Large intestine (tissue), 3 donors: Measurements from ENCODE around the gene UGP2. TPM values are rescaled to one million over a fixed set of nuclear protein-coding genes. Genes with fewer than 3 reads are reported as not detected.
A peak's percentile ranks its signal among the peaks of the same experiment; 100 is the strongest.
"Not testable (repeated sequence)": the region's sequence is repeated elsewhere in the genome, so short reads cannot be mapped to it uniquely, and the experiment has no call there.

ENCODE experiments used
- DNase-seq, 2 donors: peaks; one replicate each; pipeline versions ENCODE4 v3.0.0 to v3.0.0-alpha.2; 2013
- H3K27ac ChIP-seq: one replicate; pipeline ENCODE4 v1.5.1; 2013; ENCODE audit warnings: low read length
- H3K27me3 ChIP-seq: 2 replicates; pipeline ENCODE4 v1.6.1; 2013; ENCODE audit warnings: low read length; ENCODE audit not compliant: control insufficient read depth, insufficient read depth
- H3K36me3 ChIP-seq: 2 replicates; pipeline ENCODE4 v1.6.1; 2013; ENCODE audit warnings: low read length; ENCODE audit not compliant: control insufficient read depth, insufficient read depth
- H3K4me1 ChIP-seq: one replicate; pipeline ENCODE4 v1.6.1; 2013; ENCODE audit warnings: low read length; ENCODE audit not compliant: control insufficient read depth, insufficient read depth
- H3K4me3 ChIP-seq: one replicate; pipeline ENCODE4 v1.5.1; 2013; ENCODE audit warnings: low read length
- H3K9me3 ChIP-seq: one replicate; pipeline ENCODE4 v1.6.1; 2013; ENCODE audit warnings: mild to moderate bottlenecking, low read depth, low read length, moderate library complexity; ENCODE audit not compliant: control insufficient read depth
- WGBS: methylation state at CpG from one replicate; pipeline ENCODE4 v1.1.5; 2013; ENCODE audit warnings: low lambda C conversion rate; ENCODE audit not compliant: insufficient coverage; 5-methylcytosine and 5-hydroxymethylcytosine counted together
- polyA plus RNA-seq: library from polyadenylated mRNA; unstranded; fragments of 120-200 nt; gene quantifications from one replicate; pipeline ENCODE4 v1.2.1, GENCODE V29; 2013

UGP2 gene
- polyA plus RNA-seq, 1 donor = 116 TPM

DNA sequence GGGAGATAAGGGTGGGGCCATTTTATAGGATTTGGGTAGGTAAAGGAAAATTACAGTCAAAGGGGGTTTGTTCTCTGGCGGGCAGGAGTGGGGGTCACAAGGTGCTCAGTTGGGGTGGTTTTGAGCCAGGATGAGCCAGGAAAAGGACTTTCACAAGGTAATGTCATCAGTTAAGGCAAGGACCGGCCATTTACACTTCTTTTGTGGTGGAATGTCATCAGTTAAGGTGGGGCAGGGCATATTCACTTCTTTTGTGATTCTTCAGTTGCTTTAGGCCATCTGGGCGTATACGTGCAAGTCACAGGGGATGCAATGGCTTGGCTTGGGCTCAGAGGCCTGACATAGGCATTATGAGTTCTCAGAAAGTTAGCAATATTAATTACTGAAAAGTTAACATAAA is 5.9 kb downstream of the UGP2 start:
- H3K4me1 ChIP-seq = not testable (repeated sequence)
- WGBS = no CpG with 5 or more reads among the region's 4 CpGs

DNA sequence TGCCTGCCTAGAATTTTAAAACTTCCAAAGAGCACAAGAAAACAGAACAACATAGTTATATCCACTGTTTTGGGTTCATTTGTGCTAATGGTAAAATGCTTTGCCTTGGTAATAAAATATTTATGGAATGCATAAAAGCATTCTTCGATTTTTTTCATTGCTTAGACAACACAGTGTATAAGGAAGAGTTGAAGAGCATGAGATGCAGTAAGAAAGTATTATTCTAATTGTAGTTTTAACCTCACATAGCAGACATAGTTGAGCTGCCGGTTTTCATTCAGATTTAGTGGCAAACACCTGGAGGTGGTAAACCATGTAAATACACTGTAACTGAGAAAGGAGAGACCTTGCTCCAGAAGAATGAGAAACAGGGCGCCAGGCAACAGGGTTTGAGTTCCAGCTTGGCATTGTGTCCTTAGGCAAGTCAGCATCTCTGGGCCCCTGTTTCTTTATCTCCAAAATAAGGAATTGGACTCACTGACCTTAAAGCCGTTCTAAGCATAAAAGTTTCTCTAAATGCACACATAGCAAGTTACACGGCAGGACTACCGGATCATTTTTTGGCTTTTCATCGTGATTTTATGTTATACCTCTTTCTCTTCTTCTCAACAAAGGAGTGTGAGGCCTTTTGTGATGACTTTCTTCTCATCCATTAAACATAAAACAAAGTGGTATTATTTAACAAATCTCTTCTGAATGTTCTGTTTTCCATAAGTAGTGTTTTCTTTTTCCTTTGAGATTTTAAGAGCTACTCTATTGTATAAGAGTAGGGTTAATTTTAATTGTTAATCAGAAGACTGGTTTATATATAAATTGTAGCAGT is 7.9 kb downstream of the UGP2 start:
- Histone ChIP-seq H3K27me3 (no peaks in the 10 kb centered on the region), H3K4me1 (peaks cover 7% of the 10 kb centered on the region), H3K9me3 (no peaks in the 10 kb centered on the region), H3K4me3 (no peak overlapping the region), H3K36me3 (no peaks in the 10 kb centered on the region), H3K27ac (peak overlapping the region; percentile 41)
- no peak for DNase-seq
- 42% methylated on average over 6 of the region's 7 CpGs for WGBS

More for the DNA sequence above, 5.9 kb downstream of the UGP2 start:
- not testable (repeated sequence) for H3K36me3 ChIP-seq, H3K27me3 ChIP-seq, H3K9me3 ChIP-seq, H3K4me3 ChIP-seq, H3K27ac ChIP-seq, DNase-seq

DNA sequence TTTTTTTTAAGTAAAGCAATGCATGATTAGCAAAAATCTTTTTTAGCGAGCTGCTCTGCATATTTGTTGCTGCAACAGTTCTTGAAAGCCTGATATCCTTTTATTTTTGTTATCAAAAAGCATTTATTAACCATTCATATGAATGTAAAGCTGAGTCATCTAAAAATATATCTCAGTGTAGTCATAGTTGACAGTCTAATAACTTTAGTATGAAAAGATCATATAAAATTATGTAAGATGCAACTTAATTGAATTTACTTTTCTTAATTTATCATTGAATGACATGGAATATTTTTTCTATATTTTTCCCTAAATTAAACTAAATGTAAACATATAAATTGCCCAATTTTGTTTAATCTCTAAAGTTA is 8.5 kb downstream of the UGP2 start:
- DNase-seq = no peak
- Histone ChIP-seq H3K9me3 (no peaks in the 10 kb centered on the region), H3K4me1 (peaks cover 7% of the 10 kb centered on the region), H3K36me3 (no peaks in the 10 kb centered on the region), H3K27ac (peak overlapping the region; percentile 41), H3K27me3 (no peaks in the 10 kb centered on the region), H3K4me3 (no peak overlapping the region)
- WGBS = no CpG with 5 or more reads among the region's 1 CpG

DNA sequence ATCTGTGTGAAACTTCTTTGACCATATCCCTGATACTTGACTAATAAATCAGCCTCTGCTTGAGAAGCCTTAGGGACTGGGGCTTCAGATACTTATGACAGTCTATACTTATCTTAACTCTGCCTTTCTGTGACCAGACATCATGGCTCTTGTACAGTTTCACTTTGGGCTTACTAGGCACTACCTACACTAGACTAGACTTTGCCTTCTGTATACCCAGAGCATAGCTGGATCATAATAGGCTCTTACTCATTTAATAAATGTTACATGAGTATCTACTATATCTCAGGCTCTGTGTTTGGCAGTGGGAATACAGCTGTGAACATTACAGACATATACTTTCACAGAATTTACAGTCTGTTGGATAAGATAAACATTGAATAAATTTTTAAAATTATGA is 9.0 kb downstream of the UGP2 start:
- peak; percentile 45 to 70 for DNase-seq
- Histone ChIP-seq H3K27ac (peak overlapping the region; percentile 41), H3K4me1 (peaks cover 7% of the 10 kb centered on the region), H3K36me3 (peaks cover 3% of the 10 kb centered on the region), H3K9me3 (no peaks in the 10 kb centered on the region), H3K4me3 (no peak overlapping the region), H3K27me3 (no peaks in the 10 kb centered on the region)

DNA sequence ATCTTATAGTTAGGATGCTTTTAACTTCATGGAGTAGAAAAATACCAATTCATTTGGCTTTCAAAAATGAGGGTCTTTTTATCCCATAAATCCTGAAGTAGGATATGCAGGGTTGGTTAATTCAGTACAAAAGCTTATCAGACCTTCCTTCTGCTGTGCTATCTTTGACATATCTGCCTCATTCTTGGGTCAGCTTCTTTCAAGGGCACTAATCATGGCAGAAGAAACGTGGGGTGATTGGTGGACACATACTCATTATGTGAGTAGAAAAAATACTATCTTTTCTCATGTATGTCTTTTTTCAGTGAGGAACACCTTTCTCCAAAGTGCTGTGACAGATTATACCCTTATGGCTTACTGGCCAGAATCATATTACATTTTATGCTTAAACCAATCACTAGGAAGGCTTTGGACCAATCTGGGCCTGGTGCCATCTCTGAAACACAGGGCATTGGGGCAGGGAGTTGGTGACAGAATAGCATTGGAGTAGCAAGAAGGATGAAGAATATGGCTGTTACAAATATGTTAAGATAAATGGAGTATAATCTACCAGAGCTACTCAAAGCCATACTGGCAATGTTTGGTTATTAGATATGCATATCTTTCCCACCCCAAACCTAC is 10.1 kb downstream of the UGP2 start:
- no CpG with 5 or more reads among the region's 1 CpG for WGBS
- H3K9me3 ChIP-seq = no peaks in the 10 kb centered on the region
- H3K36me3 ChIP-seq = peaks cover 8% of the 10 kb centered on the region
- H3K4me1 ChIP-seq = peaks cover 7% of the 10 kb centered on the region
- no peak overlapping the region for H3K4me3 ChIP-seq
- H3K27ac ChIP-seq = no peak overlapping the region
- DNase-seq = no peak
- no peaks in the 10 kb centered on the region for H3K27me3 ChIP-seq

DNA sequence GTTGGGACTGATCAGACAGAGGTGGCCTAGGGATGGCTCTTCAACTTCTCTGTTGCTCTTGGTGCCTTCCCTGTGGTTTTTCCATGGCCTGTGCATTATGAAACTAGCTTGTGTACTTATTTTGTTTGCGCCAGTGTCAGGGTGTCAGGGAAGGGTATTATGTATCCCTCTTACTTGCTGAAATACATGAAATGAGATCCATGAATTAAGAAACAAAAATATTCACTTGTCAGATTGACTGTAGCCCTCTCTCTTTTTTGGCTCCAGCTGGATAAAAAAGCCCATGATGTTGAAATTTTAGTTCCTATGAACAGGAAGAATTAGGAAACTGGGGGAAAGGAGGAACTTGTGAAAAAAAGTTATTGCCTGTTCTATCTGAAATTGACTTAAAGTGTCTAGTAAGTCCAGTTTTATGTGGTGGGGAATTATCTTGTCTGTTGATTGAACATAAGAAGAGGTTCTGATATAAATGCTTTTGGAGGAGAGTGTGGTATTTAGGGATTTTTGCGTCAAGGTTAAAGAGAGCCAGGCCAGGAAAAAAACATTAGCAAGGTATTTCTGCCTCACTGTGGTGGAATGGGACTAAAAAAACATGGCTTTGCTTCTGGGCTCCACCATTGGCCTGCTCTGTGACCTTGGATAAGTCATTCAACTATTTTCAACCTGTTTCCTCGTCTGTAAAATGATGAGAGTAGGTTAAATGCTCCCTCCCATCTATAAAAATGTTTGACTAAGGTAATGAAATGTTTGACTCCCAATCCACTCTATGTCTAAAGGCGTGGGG is 12.0 kb downstream of the UGP2 start:
- 58% methylated on average over 2 of the region's 4 CpGs for WGBS
- H3K4me1 ChIP-seq = peaks cover 7% of the 10 kb centered on the region
- no peak overlapping the region for H3K4me3 ChIP-seq
- no peak overlapping the region for H3K27ac ChIP-seq
- DNase-seq = no peak
- no peaks in the 10 kb centered on the region for H3K27me3 ChIP-seq
- H3K36me3 ChIP-seq = peaks cover 22% of the 10 kb centered on the region
- no peaks in the 10 kb centered on the region for H3K9me3 ChIP-seq

DNA sequence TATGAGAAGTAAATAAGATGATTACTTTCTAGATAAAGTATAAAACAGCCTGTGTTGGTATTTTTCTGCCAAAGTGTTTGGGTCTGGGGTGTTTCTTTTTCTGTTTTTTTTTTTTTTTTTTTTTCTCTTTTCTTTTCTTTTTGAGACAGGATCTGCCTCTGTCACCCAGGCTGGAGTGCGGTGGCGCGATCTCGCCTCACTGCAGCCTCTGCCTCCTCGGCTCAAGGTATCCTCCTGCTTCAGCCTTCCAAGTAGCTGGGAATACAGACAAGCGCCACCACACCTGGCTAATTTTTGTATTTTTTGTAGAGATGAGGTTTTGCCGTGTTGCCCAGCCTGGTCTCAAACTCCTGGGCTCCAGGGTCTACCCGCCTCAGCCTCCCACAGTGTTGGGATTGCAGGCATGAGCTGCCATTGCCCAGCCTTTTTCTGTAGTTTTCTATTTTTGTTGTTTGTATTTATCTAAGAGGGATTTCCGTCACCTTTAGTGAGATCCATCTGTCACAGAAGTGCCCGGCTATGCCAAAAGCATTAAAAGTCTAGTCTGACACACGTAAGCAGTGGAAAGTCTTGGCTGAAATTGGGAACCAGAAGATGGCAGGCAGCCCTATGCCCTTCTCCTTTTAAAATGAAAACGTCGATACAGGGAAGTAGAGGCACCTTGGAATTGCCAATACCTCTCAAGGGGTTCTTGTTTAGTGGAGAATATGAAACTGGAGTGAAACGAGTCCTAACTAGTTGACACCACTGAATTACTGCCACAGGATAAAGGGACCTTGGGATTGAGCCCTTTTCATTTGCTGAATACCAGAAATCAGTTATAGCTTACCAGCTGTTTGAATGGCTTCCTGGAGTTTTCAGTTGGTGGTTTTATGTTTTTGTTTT is 14.0 kb downstream of the UGP2 start:
- no peaks in the 10 kb centered on the region for H3K4me1 ChIP-seq
- H3K4me3 ChIP-seq = no peak overlapping the region
- no peaks in the 10 kb centered on the region for H3K27me3 ChIP-seq
- no peak for DNase-seq
- no peak overlapping the region for H3K27ac ChIP-seq
- peaks cover 31% of the 10 kb centered on the region for H3K36me3 ChIP-seq
- WGBS = no CpG with 5 or more reads among the region's 14 CpGs
- no peaks in the 10 kb centered on the region for H3K9me3 ChIP-seq

DNA sequence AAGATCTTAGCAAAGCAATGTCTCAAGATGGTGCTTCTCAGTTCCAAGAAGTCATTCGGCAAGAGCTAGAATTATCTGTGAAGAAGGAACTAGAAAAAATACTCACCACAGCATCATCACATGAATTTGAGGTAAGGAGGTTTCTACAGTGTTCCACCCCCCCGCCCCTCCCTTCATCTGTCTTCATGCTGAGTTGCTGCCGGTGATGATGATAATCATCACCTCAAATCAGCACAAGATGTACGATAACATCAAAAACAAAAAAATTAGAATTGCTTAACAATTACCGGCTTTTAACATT is 14.6 kb downstream of the UGP2 start:
- Histone ChIP-seq H3K9me3 (no peaks in the 10 kb centered on the region), H3K27me3 (no peaks in the 10 kb centered on the region), H3K4me3 (no peak overlapping the region), H3K27ac (no peak overlapping the region), H3K4me1 (no peaks in the 10 kb centered on the region), H3K36me3 (peaks cover 31% of the 10 kb centered on the region)
- DNase-seq = no peak
- WGBS = 96% methylated on average over 4 of the region's 5 CpGs

DNA sequence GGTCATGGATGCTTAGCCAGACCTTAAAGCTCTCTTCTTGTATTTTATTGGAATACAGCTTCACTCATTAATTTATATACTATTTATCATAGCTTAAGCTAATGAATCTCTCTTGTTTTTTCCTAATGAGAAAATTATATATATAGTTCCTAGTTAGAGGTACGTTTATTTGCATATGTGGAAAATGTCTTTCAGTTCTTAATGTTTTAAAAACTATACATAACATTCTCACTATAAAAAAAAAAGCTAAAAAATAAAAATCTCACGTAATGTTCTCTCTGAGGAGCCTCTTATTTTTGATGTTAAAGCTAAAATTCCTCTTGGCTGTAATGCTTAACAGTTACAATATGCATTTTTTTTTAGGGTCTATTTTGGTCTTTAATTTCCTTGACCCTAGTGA is 16.6 kb downstream of the UGP2 start:
- WGBS = 77% methylated on average over 2 of the region's 2 CpGs
- no peak for DNase-seq

DNA sequence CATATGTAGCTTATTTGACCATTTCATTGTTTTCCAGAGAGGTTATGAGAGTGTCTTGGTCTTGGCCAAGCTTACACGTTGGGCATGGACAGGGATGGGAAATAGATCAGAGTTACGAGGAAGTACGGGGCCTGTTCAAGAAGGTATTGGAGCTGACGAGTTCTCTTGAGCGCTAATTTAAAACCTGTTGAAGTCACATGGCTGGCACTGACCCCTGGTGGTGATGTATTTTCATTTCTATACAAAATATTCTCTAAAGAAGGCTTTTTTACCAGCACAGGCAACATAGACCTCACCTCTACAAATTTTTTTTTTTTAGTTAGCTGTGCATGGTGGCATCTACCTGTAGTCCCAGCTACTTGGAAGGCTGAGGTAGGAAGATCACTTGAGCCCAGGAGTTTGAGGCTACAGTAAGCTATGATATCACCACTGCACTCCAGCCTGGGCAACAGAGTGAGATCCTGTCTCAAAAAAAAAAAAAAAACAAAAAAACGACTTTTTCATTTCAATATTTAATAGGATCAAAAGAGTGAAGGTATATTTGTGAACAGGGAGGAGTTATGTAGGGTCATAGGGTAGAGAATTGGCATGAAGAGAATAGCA is 19.6 kb downstream of the UGP2 start:
- Histone ChIP-seq H3K27me3 (no peaks in the 10 kb centered on the region), H3K27ac (no peak overlapping the region), H3K4me1 (peaks cover 9% of the 10 kb centered on the region), H3K36me3 (peaks cover 29% of the 10 kb centered on the region), H3K4me3 (no peak overlapping the region), H3K9me3 (no peaks in the 10 kb centered on the region)
- peak; percentile 37 to 53 for DNase-seq
- WGBS = 60% methylated on average over 1 of the region's 6 CpGs

More for the DNA sequence above, 16.6 kb downstream of the UGP2 start:
- H3K4me3 ChIP-seq = no peak overlapping the region
- no peak overlapping the region for H3K27ac ChIP-seq
- peaks cover 31% of the 10 kb centered on the region for H3K36me3 ChIP-seq
- peaks cover 5% of the 10 kb centered on the region for H3K4me1 ChIP-seq
- H3K27me3 ChIP-seq = no peaks in the 10 kb centered on the region
- no peaks in the 10 kb centered on the region for H3K9me3 ChIP-seq
